ENCODE results near the gene CX3CR1. TPM values are rescaled to one million over a fixed set of nuclear protein-coding genes. Genes with fewer than 3 reads are reported as not detected.
A peak's percentile ranks its signal among the peaks of the same experiment; 100 is the strongest.

CX3CR1 gene
- polyA plus RNA-seq, 4 donors, result 0.06 to 3.7 TPM; not detected in 2

DNA sequence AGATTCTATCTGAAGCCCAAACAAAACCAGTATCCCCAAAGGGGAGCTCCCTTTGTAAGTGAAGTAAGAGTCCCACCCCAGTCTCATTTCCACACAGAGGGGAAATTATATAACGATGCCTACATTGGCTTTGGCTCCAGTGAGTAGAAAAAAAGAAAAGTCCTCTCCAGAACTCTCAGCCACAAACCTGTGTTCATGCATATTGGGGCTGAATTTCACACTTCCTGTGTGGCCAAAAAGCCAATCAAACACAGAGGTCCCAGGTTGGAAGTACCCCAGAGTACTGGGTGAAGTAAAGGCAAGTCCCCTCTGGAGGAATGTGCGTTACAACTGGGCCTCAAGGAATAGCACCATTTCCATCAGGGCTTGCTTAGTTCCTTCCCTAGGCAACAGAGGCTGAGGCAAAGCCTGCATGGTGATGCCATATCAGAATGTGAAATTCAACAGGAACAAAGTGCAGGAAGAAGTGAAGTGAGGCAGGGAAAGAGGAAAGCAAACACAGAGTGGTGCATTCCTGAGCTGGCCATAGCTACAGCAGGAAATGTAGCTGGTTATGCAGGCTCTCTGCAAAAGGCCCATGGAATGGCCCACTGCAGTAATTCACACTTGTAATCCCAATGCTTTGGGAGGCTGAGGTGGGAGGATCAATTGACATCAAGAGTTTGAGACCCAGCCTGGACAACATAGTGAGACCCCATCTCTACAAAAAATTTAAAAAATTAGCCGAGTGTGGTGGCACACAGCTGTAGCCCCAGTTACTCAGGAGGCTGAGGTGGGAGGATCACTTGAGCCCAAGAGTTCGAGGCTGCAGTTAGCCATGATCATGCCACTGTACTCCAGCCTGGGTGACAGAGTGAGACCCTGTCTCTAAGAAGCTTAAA, 16.6 kb upstream of the CX3CR1 start:
- Histone ChIP-seq H3K9me3 (ENCODE audit: control insufficient read depth in 2 of 2, insufficient read depth in 1 of 2, low read depth in 1 of 2, low read length in 1 of 2) (peaks cover 0 to 16% of the 10 kb centered on the region in 2 donors), H3K4me3 (ENCODE audit: low read depth in 1 of 3, low read length in 3 of 3) (no peak overlapping the region), H3K36me3 (ENCODE audit: control insufficient read depth in 3 of 3, insufficient read depth in 2 of 3, low read depth in 1 of 3, low read length in 3 of 3) (no peaks in the 10 kb centered on the region), H3K27ac (ENCODE audit: low read depth in 1 of 3, low read length in 2 of 3) (no peak overlapping the region), H3K27me3 (ENCODE audit: control insufficient read depth in 3 of 3, insufficient read depth in 3 of 3, low read length in 3 of 3) (no peaks in the 10 kb centered on the region), H3K4me1 (ENCODE audit: control insufficient read depth in 3 of 3, insufficient read depth in 2 of 3, low read depth in 1 of 3, low read length in 2 of 3) (no peaks in the 10 kb centered on the region)
- FAIRE-seq (no peak), DNase-seq (no peak)
- WGBS, 3 donors, result 85 to 89% (median 88%) methylated on average over 4 of the region's 4 CpGs

DNA sequence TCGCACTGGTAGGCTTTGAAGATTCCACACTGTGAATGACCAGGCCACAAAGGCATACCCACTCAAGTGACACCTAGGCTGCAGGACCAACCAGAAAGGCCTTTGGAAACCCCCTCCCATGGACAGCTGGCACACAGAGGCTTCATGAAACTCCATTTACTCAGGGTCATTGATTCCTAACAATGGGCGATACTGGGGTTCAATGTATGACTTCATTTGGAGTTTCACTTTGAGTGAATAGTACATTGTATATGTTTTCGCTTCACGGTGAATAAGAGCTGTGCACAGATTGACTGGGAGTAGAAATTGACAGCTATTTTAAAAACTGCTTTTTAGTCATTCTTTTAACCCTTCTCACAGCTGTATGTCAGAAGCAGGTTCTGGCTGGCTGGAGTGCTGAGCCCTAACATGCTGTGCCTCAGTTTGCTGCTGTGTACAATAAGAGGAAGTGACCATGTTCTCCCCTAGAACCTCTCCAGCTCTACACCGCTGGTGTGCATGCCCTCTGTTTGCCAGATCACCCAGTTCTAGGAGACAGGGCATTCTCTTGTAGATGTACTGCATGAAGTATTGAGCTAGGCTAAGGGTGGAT, 15.4 kb upstream of the CX3CR1 start:
- FAIRE-seq, result no peak
- no peaks in the 10 kb centered on the region for H3K36me3 ChIP-seq (ENCODE audit: control insufficient read depth in 3 of 3, insufficient read depth in 2 of 3, low read depth in 1 of 3, low read length in 3 of 3)

GRCh38 chr3:39294446-39295183, 14.8 kb upstream of the CX3CR1 start:
- Histone ChIP-seq H3K4me1 (ENCODE audit: control insufficient read depth in 3 of 3, insufficient read depth in 2 of 3, low read depth in 1 of 3, low read length in 2 of 3) (no peaks in the 10 kb centered on the region), H3K27ac (ENCODE audit: low read depth in 1 of 3, low read length in 2 of 3) (no peak overlapping the region), H3K36me3 (ENCODE audit: control insufficient read depth in 3 of 3, insufficient read depth in 2 of 3, low read depth in 1 of 3, low read length in 3 of 3) (no peaks in the 10 kb centered on the region), H3K27me3 (ENCODE audit: control insufficient read depth in 3 of 3, insufficient read depth in 3 of 3, low read length in 3 of 3) (no peaks in the 10 kb centered on the region), H3K4me3 (ENCODE audit: low read depth in 1 of 3, low read length in 3 of 3) (no peak overlapping the region), H3K9me3 (ENCODE audit: control insufficient read depth in 2 of 2, insufficient read depth in 1 of 2, low read depth in 1 of 2, low read length in 1 of 2) (peaks cover 0 to 15% of the 10 kb centered on the region in 2 donors)
- WGBS, 3 donors, result 80 to 85% (median 81%) methylated on average over 10 of the region's 10 CpGs
- no peak for FAIRE-seq
- DNase-seq, result no peak

More for the DNA sequence above, 15.4 kb upstream of the CX3CR1 start:
- no peaks in the 10 kb centered on the region for H3K4me1 ChIP-seq (ENCODE audit: control insufficient read depth in 3 of 3, insufficient read depth in 2 of 3, low read depth in 1 of 3, low read length in 2 of 3)
- no peak overlapping the region for H3K4me3 ChIP-seq (ENCODE audit: low read depth in 1 of 3, low read length in 3 of 3)
- no peak for DNase-seq
- peaks cover 0 to 15% of the 10 kb centered on the region in 2 donors for H3K9me3 ChIP-seq (ENCODE audit: control insufficient read depth in 2 of 2, insufficient read depth in 1 of 2, low read depth in 1 of 2, low read length in 1 of 2)
- no peaks in the 10 kb centered on the region for H3K27me3 ChIP-seq (ENCODE audit: control insufficient read depth in 3 of 3, insufficient read depth in 3 of 3, low read length in 3 of 3)
- WGBS, 3 donors, result 69 to 78% (median 76%) methylated on average over 5 of the region's 5 CpGs
- no peak overlapping the region for H3K27ac ChIP-seq (ENCODE audit: low read depth in 1 of 3, low read length in 2 of 3)

- Histone ChIP-seq H3K4me3 (ENCODE audit: low read depth in 1 of 3, low read length in 3 of 3) (no peak overlapping the region), H3K27ac (ENCODE audit: low read depth in 1 of 3, low read length in 2 of 3) (no peak overlapping the region), H3K4me1 (ENCODE audit: control insufficient read depth in 3 of 3, insufficient read depth in 2 of 3, low read depth in 1 of 3, low read length in 2 of 3) (no peaks in the 10 kb centered on the region), H3K9me3 (ENCODE audit: control insufficient read depth in 2 of 2, insufficient read depth in 1 of 2, low read depth in 1 of 2, low read length in 1 of 2) (peaks cover 0 to 6% of the 10 kb centered on the region in 2 donors), H3K36me3 (ENCODE audit: control insufficient read depth in 3 of 3, insufficient read depth in 2 of 3, low read depth in 1 of 3, low read length in 3 of 3) (no peaks in the 10 kb centered on the region), H3K27me3 (ENCODE audit: control insufficient read depth in 3 of 3, insufficient read depth in 3 of 3, low read length in 3 of 3) (no peaks in the 10 kb centered on the region)
- WGBS, 3 donors, result 56 to 74% (median 66%) methylated on average over 4 of the region's 4 CpGs
- no peak for FAIRE-seq
- no peak for DNase-seq
Observed at GRCh38 chr3:39292961-39293360, 13.1 kb upstream of the CX3CR1 start.

- Histone ChIP-seq H3K9me3 (ENCODE audit: control insufficient read depth in 2 of 2, insufficient read depth in 1 of 2, low read depth in 1 of 2, low read length in 1 of 2) (no peaks in the 10 kb centered on the region), H3K27ac (ENCODE audit: low read depth in 1 of 3, low read length in 2 of 3) (no peak overlapping the region), H3K4me1 (ENCODE audit: control insufficient read depth in 3 of 3, insufficient read depth in 2 of 3, low read depth in 1 of 3, low read length in 2 of 3) (no peaks in the 10 kb centered on the region), H3K36me3 (ENCODE audit: control insufficient read depth in 3 of 3, insufficient read depth in 2 of 3, low read depth in 1 of 3, low read length in 3 of 3) (no peaks in the 10 kb centered on the region), H3K4me3 (ENCODE audit: low read depth in 1 of 3, low read length in 3 of 3) (no peak overlapping the region), H3K27me3 (ENCODE audit: control insufficient read depth in 3 of 3, insufficient read depth in 3 of 3, low read length in 3 of 3) (no peaks in the 10 kb centered on the region)
- FAIRE-seq (no peak), DNase-seq (peak; percentile 63 to 72)
- WGBS, 3 donors, result 23 to 28% (median 27%) methylated on average over 5 of the region's 5 CpGs
Observed at GRCh38 chr3:39291903-39292329, 12.1 kb upstream of the CX3CR1 start.

DNA sequence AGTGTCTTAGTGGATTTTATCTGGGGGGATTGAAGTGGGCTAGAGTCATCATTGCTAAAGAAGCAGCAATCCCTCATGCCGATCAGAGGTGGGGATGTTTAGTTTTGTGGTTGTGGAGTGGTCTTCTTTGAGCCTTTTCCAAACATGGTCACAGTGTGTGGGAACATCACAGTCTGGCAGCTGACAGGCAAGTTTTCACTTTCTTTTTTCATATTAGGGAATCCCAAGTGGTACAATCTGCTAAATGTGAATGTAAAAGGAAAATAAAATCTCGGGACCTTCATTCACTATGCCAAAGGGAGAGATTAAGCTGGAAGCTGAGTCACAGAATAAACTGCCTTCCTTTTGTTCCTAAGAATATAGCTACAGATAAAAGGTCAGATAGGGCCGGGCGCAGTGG, 10.4 kb upstream of the CX3CR1 start:
- H3K4me1 ChIP-seq (ENCODE audit: control insufficient read depth in 3 of 3, insufficient read depth in 2 of 3, low read depth in 1 of 3, low read length in 2 of 3), result no peaks in the 10 kb centered on the region
- WGBS, 3 donors, result 5 to 40% (median 22%) methylated on average over 4 of the region's 4 CpGs
- no peaks in the 10 kb centered on the region for H3K27me3 ChIP-seq (ENCODE audit: control insufficient read depth in 3 of 3, insufficient read depth in 3 of 3, low read length in 3 of 3)
- peak overlapping the region in 1 of 3 donors; percentile 42 for H3K27ac ChIP-seq (ENCODE audit: low read depth in 1 of 3, low read length in 2 of 3)
- DNase-seq (peak; percentile 33 to 65), FAIRE-seq (no peak)
- no peaks in the 10 kb centered on the region for H3K9me3 ChIP-seq (ENCODE audit: control insufficient read depth in 2 of 2, insufficient read depth in 1 of 2, low read depth in 1 of 2, low read length in 1 of 2)
- no peak overlapping the region for H3K4me3 ChIP-seq (ENCODE audit: low read depth in 1 of 3, low read length in 3 of 3)
- no peaks in the 10 kb centered on the region for H3K36me3 ChIP-seq (ENCODE audit: control insufficient read depth in 3 of 3, insufficient read depth in 2 of 3, low read depth in 1 of 3, low read length in 3 of 3)

DNA sequence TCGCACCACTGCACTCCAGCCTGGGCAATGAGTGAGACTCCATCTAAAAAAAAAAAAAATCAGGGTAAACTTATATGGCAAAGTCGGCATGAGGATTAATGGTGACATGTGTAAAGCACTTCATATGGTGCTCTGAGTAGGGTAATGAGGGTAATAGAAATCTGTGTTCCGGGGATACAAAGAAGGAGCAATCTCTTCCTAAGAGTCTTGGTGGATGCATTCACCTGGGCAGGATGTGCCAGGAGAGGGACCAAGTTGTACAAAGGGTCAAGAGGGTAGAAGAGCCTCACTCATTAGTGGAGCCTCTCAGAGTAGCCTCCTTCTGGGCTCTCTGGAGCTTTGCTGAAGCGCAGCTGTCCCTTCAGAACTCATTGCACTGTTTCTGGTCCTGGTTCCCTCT, 9.3 kb upstream of the CX3CR1 start:
- no peak overlapping the region for H3K4me3 ChIP-seq (ENCODE audit: low read depth in 1 of 3, low read length in 3 of 3)
- no peaks in the 10 kb centered on the region for H3K27me3 ChIP-seq (ENCODE audit: control insufficient read depth in 3 of 3, insufficient read depth in 3 of 3, low read length in 3 of 3)
- 85 to 89% (median 87%) methylated on average over 4 of the region's 4 CpGs for WGBS, 3 donors
- no peaks in the 10 kb centered on the region for H3K4me1 ChIP-seq (ENCODE audit: control insufficient read depth in 3 of 3, insufficient read depth in 2 of 3, low read depth in 1 of 3, low read length in 2 of 3)
- H3K36me3 ChIP-seq (ENCODE audit: control insufficient read depth in 3 of 3, insufficient read depth in 2 of 3, low read depth in 1 of 3, low read length in 3 of 3), result no peaks in the 10 kb centered on the region
- no peak overlapping the region for H3K27ac ChIP-seq (ENCODE audit: low read depth in 1 of 3, low read length in 2 of 3)
- no peak for FAIRE-seq
- no peaks in the 10 kb centered on the region for H3K9me3 ChIP-seq (ENCODE audit: control insufficient read depth in 2 of 2, insufficient read depth in 1 of 2, low read depth in 1 of 2, low read length in 1 of 2)
- DNase-seq, result no peak

- H3K4me3 ChIP-seq (ENCODE audit: low read depth in 1 of 3, low read length in 3 of 3), result no peak overlapping the region
- H3K9me3 ChIP-seq (ENCODE audit: control insufficient read depth in 2 of 2, insufficient read depth in 1 of 2, low read depth in 1 of 2, low read length in 1 of 2), result no peaks in the 10 kb centered on the region
- DNase-seq (peak; percentile 80 to 88), FAIRE-seq (no peak)
- H3K36me3 ChIP-seq (ENCODE audit: control insufficient read depth in 3 of 3, insufficient read depth in 2 of 3, low read depth in 1 of 3, low read length in 3 of 3), result no peaks in the 10 kb centered on the region
- WGBS, 3 donors, result 27% methylated on average over 3 of the region's 3 CpGs
- H3K4me1 ChIP-seq (ENCODE audit: control insufficient read depth in 3 of 3, insufficient read depth in 2 of 3, low read depth in 1 of 3, low read length in 2 of 3), result no peaks in the 10 kb centered on the region
- H3K27me3 ChIP-seq (ENCODE audit: control insufficient read depth in 3 of 3, insufficient read depth in 3 of 3, low read length in 3 of 3), result no peaks in the 10 kb centered on the region
- H3K27ac ChIP-seq (ENCODE audit: low read depth in 1 of 3, low read length in 2 of 3), result no peak overlapping the region
Observed at GRCh38 chr3:39288300-39288808, 8.5 kb upstream of the CX3CR1 start.
